AG09309 (cell line): Measurements from ENCODE around the gene SEMA5A.
"Not testable (repeated sequence)": the region's sequence is repeated elsewhere in the genome, so short reads cannot be mapped to it uniquely, and the experiment has no call there.

ENCODE experiments used
- DNase-seq: peaks from one replicate; pipeline ENCODE4 v3.0.0-alpha.2; 2010; ENCODE audit warnings: low read depth
- H3K4me3 ChIP-seq: 2 replicates; pipeline ENCODE4 v1.5.1; 2011; ENCODE audit warnings: mild to moderate bottlenecking, low read depth, low read length, moderate library complexity; ENCODE audit not compliant: control insufficient read depth
- TF ChIP-seq, protein P1 (sequence below): IDR thresholded peaks from 2 replicates; pipeline ENCODE4 v1.5.1; 2011; ENCODE audit warnings: mild to moderate bottlenecking, low read depth, low read length, inconsistent platforms; ENCODE audit not compliant: insufficient read depth, control insufficient read depth; ENCODE audit errors: missing control alignments

The SEMA5A gene

DNA sequence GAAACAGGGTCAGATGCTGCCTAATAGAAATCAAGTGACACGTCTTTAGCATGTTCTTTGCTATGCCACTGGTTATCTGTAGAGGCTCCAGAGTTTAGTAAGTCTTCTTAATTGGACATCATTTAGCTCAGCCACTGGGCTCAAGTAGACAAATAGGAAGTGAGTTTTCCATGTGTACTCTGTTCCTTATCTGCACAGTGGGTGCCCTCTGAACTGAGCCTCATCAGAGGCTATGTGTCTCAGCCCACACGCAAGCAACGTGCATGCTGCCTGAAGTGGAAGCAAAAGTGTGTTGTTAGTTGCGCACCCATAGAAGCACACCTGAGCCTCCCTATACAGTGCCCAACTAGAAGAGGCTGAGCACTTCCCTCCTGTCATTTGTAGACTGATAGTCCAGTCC is 134.7 kb downstream of the SEMA5A start:
- TF ChIP-seq, protein P1, sequence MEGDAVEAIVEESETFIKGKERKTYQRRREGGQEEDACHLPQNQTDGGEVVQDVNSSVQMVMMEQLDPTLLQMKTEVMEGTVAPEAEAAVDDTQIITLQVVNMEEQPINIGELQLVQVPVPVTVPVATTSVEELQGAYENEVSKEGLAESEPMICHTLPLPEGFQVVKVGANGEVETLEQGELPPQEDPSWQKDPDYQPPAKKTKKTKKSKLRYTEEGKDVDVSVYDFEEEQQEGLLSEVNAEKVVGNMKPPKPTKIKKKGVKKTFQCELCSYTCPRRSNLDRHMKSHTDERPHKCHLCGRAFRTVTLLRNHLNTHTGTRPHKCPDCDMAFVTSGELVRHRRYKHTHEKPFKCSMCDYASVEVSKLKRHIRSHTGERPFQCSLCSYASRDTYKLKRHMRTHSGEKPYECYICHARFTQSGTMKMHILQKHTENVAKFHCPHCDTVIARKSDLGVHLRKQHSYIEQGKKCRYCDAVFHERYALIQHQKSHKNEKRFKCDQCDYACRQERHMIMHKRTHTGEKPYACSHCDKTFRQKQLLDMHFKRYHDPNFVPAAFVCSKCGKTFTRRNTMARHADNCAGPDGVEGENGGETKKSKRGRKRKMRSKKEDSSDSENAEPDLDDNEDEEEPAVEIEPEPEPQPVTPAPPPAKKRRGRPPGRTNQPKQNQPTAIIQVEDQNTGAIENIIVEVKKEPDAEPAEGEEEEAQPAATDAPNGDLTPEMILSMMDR = no peak
- H3K4me3 ChIP-seq = no peak overlapping the region
- no peak for DNase-seq

DNA sequence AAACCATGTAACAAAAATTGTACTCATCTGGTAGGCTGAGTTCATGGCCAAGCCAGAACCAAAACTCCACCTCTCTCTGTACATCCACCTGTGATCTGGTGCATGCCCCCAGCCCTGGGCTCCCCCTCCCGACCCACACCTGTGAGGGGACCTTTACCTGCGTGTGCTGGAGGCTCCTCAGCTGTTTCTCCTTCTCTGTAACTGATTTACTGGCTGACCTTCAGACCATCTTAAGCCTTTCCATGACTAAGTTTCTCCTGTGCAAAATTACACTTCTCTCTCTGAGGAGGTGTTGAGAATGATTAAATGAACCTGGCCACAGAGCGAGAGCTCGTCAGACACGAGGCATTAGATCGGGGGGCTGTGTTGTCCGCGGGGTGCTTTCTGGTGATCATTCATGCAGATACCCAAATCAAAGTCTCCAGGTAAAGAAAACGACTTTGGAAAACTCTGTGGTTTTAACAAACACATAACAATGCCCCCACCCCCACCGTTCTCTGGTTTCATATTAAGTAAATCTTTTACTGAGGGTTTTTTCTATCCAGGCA is 136.4 kb downstream of the SEMA5A start:
- H3K4me3 ChIP-seq = no peak overlapping the region
- no peak for DNase-seq
- TF ChIP-seq, protein P1 = no peak

DNA sequence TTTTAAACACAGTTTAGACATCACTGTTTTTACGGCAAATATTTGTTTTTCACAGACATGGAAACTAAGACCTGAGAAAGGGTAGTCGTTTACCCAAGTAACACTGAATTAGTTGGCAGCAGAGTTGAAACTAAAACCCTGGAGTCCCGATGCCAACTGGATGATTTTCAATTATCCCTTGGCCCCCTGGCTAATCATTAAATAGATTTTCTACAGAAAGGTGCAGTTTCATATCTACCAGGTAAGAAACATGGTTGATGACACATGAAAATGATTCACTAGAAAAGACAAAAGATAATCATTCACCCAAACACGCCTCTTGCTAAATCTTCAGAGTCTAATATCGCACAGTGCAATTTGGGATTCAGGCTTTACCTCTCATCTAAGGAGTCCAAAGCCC is 136.9 kb downstream of the SEMA5A start:
- TF ChIP-seq, protein P1 = no peak
- DNase-seq = no peak
- H3K4me3 ChIP-seq = no peak overlapping the region

DNA sequence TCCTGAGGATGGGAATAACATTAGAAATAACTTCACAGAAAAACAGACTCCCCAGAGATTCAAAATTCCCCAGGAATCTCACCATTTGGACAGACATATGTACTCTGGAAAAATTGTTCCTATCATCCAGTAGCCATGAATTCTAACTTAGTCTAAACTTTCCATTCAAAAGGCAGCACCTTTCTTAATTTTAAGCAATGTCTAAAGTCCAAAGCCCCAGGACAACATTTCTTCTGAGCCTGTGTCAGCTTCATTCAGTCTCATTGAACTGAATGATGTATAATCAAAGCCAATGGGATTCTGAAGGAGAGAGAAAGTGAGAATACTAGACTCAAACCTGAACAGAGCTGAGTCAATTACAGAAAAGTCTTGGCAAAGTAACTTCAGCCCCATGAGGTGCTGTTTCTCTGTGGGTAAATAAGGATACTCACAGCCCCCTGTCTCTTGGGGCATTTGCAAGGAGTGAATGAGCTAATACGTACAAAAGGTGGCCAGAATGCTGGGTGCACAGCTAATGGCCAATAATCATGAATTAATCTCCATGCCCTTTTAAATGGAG is 140.6 kb downstream of the SEMA5A start:
- DNase-seq = no peak
- TF ChIP-seq, protein P1 = no peak
- no peak overlapping the region for H3K4me3 ChIP-seq

DNA sequence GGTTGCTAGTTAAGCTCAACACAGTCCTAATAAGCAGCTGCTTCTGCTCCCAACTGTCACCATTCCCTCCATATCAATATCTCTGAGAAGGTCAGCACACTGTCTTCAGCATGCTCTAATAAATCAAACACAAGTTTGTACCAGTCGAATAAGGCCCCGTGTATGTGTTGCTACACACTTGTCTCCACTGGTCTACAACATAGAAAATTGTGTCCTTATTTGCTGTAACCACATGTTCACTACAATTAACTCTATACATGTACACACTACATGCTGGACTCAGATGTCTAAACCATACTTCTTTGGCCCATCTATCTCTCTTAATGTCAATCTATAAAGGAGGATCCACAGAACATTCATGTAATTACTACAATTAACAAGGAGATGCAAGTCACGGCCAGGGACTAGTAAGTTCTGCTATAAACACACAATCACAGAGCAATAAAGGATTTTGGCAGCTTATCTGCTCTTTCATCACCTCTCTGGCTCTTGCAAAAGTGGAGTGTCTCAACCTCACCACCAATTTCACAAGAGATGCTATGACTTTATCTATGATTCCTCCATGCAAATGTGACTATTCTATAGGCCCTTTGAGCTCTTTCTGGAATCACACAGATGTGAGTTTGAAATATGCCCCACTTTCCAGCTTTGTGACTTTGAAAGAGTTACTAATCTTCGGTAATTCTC is 143.9 kb downstream of the SEMA5A start:
- H3K4me3 ChIP-seq = no peak overlapping the region
- DNase-seq = peak; percentile 58
- TF ChIP-seq, protein P1 = no peak

DNA sequence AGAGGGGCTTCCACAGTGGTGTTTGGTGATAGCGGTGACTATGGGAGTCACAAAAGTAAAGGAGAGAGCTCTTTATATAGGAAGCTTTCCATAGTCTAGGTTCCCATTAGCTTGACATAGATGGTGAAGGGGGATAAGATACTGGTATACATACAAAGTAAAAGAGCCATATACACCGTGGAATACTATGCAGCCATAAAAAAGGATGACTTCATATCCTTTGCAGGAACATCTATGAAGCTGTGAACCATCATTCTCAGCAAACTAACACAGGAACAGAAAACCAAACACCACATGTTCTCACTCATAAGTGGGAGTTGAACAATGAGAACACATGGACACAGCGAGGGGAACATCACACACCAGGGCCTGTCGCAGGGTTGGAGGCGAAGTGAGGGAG is 146.1 kb downstream of the SEMA5A start:
- DNase-seq = not testable (repeated sequence)

DNA sequence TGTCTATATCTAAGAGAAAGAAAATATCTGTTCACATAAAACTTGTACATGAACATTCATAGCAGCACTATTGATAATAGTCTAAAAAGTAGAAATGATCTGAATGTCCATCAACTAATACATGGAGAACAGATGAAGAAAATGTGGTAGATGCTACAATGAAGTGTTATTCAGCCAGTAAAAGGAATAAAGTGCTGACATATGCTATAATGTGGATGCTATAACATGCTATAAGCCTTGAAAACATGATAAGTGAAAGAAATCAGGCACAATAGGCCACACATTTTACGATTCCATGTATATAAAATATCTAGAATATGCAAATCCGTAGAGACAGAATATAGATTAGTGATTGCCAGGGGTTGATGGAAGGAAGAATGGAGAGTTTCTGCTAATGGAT is 146.8 kb downstream of the SEMA5A start:
- TF ChIP-seq, protein P1 = no peak
- DNase-seq = no peak
- H3K4me3 ChIP-seq = no peak overlapping the region

More for the DNA sequence above, 146.1 kb downstream of the SEMA5A start:
- H3K4me3 ChIP-seq = not testable (repeated sequence)
